Activated CD4-positive, alpha-beta memory T cell treated with anti-CD3 and anti-CD28 coated beads for 36 hours (primary cell): ENCODE results near the gene SGMS1. TPM values are rescaled to one million over a fixed set of nuclear protein-coding genes. Genes with fewer than 3 reads are reported as not detected.
"Not testable (repeated sequence)": the region's sequence is repeated elsewhere in the genome, so short reads cannot be mapped to it uniquely, and the experiment has no call there.

ENCODE experiments used
- CTCF ChIA-PET: fragments of 350-600 bp; sonication (Branson Sonifier 250); formaldehyde crosslinking; loops from one replicate; lab custom pipeline; 2021; ENCODE audit warnings: antibody characterized with exemption, inconsistent platforms; lab: Charles Lee
- POLR2A ChIA-PET: fragments of 350-600 bp; sonication (Branson Sonifier 250); formaldehyde crosslinking; loops from one replicate; lab custom pipeline; 2021; ENCODE audit warnings: antibody characterized with exemption; lab: Charles Lee
- DNase-seq: peaks from one replicate; pipeline ENCODE4 v3.0.0-alpha.2; 2020
- H3K27ac Mint-ChIP-seq: one replicate; pipeline ENCODE4 v1.8.0; 2021; ENCODE audit warnings: mixed read lengths
- H3K27me3 Mint-ChIP-seq: one replicate; pipeline ENCODE4 v1.8.0; 2021; ENCODE audit warnings: mixed read lengths
- H3K36me3 Mint-ChIP-seq: one replicate; pipeline ENCODE4 v1.8.0; 2021; ENCODE audit warnings: mixed read lengths
- H3K4me1 Mint-ChIP-seq: one replicate; pipeline ENCODE4 v1.8.0; 2021; ENCODE audit warnings: low read depth, mixed read lengths
- H3K4me3 Mint-ChIP-seq: one replicate; pipeline ENCODE4 v1.8.0; 2021; ENCODE audit warnings: mild to moderate bottlenecking, mixed read lengths
- H3K9me3 Mint-ChIP-seq: one replicate; pipeline ENCODE4 v1.8.0; 2021; ENCODE audit warnings: mixed read lengths
- intact Hi-C: fragments of 100-400 bp; cut with micrococcal nuclease; formaldehyde crosslinking; loops from one replicate; pipeline ENCODE4 v1.15.1; 2023
- total RNA-seq, 2 experiments: library from RNA; stranded (reverse); gene quantifications; one replicate each; pipeline ENCODE4 v1.2.3, GENCODE V29; 2021

Gene SGMS1
- 1 to 10 TPM; 6.8 to 7.2 TPM for total RNA-seq

GRCh38 chr10:50623663-50624412 is at the start of gene SGMS1:
TSS of gene SGMS1 (minus strand) at chr10:50623956. CDS start at chr10:50344114, 279,842 bp downstream.
- Mint-ChIP-seq H3K27ac (peak within 1 kb of the TSS; percentile 94), H3K4me1 (peaks cover 37% of the 10 kb centered on the region), H3K9me3 (no peaks in the 10 kb centered on the region), H3K4me3 (peak within 1 kb of the TSS; percentile 81), H3K36me3 (peaks cover 3% of the 10 kb centered on the region), H3K27me3 (peaks cover 1% of the 10 kb centered on the region)
- intact Hi-C loops = loop anchor here (1.0 to 5.0 kb wide), 8 partner anchors 29 to 1087 kb away; partner anchors contain the start of genes CSTF2T and ERCC6
- DNase-seq = peak; percentile 83
- ChIA-PET POLR2A (interaction anchor here (1.0 to 2.8 kb wide), 7 partner anchors 11 to 227 kb away, joined by 3 to 19 read pairs (median 5); no protein-coding TSS in a partner anchor), CTCF (interaction anchor here (0.8 to 2.3 kb wide), 4 partner anchors 13 to 116 kb away, joined by 3 to 11 read pairs (median 3); partner anchors contain the start of gene ASAH2B)

- intact Hi-C loops = loop anchor here (1.0 kb wide), 1 partner anchor 36 kb away; no protein-coding TSS in a partner anchor
- peak; percentile 23 for DNase-seq
- H3K4me3 Mint-ChIP-seq, H3K36me3 Mint-ChIP-seq, POLR2A ChIA-PET, H3K9me3 Mint-ChIP-seq, CTCF ChIA-PET, H3K27me3 Mint-ChIP-seq: not testable (repeated sequence)
- Mint-ChIP-seq H3K27ac (peak overlapping the region; percentile 34), H3K4me1 (peaks cover 15% of the 10 kb centered on the region)
Measured at GRCh38 chr10:50672152-50672551, 48.4 kb upstream of the SGMS1 start.

GRCh38 chr10:50671645-50672044 is 47.9 kb upstream of the SGMS1 start:
- H3K27me3 Mint-ChIP-seq, POLR2A ChIA-PET, H3K36me3 Mint-ChIP-seq, H3K4me3 Mint-ChIP-seq, CTCF ChIA-PET, DNase-seq, H3K9me3 Mint-ChIP-seq: not testable (repeated sequence)
- Mint-ChIP-seq H3K27ac (peak overlapping the region; percentile 34), H3K4me1 (peaks cover 15% of the 10 kb centered on the region)
- intact Hi-C loops = loop anchor here (1.0 kb wide), 1 partner anchor 35 kb away; no protein-coding TSS in a partner anchor

GRCh38 chr10:50669957-50670356 is 46.2 kb upstream of the SGMS1 start:
- DNase-seq, H3K27ac Mint-ChIP-seq, H3K36me3 Mint-ChIP-seq, H3K9me3 Mint-ChIP-seq, intact Hi-C loops, POLR2A ChIA-PET, H3K27me3 Mint-ChIP-seq, H3K4me3 Mint-ChIP-seq, CTCF ChIA-PET: not testable (repeated sequence)
- H3K4me1 Mint-ChIP-seq = peaks cover 15% of the 10 kb centered on the region

GRCh38 chr10:50667353-50667752 is 43.6 kb upstream of the SGMS1 start:
- POLR2A ChIA-PET, H3K27me3 Mint-ChIP-seq, H3K36me3 Mint-ChIP-seq, H3K9me3 Mint-ChIP-seq, DNase-seq, CTCF ChIA-PET, intact Hi-C loops, H3K4me3 Mint-ChIP-seq, H3K27ac Mint-ChIP-seq: not testable (repeated sequence)
- peaks cover 14% of the 10 kb centered on the region for H3K4me1 Mint-ChIP-seq

GRCh38 chr10:50662420-50662819 is 38.7 kb upstream of the SGMS1 start:
- not testable (repeated sequence) for H3K4me3 Mint-ChIP-seq

GRCh38 chr10:50661563-50661962 is 37.8 kb upstream of the SGMS1 start:
- H3K9me3 Mint-ChIP-seq, H3K4me3 Mint-ChIP-seq, H3K27me3 Mint-ChIP-seq, DNase-seq, H3K36me3 Mint-ChIP-seq, POLR2A ChIA-PET, CTCF ChIA-PET, intact Hi-C loops, H3K27ac Mint-ChIP-seq, H3K4me1 Mint-ChIP-seq: not testable (repeated sequence)

More at GRCh38 chr10:50662420-50662819, 38.7 kb upstream of the SGMS1 start:
- H3K9me3 Mint-ChIP-seq, intact Hi-C loops, POLR2A ChIA-PET, H3K4me1 Mint-ChIP-seq, H3K27me3 Mint-ChIP-seq, H3K36me3 Mint-ChIP-seq, CTCF ChIA-PET, DNase-seq, H3K27ac Mint-ChIP-seq: not testable (repeated sequence)

GRCh38 chr10:50659865-50660730 is 36.3 kb upstream of the SGMS1 start:
- H3K9me3 Mint-ChIP-seq, H3K4me3 Mint-ChIP-seq, CTCF ChIA-PET, H3K27me3 Mint-ChIP-seq, intact Hi-C loops, POLR2A ChIA-PET, H3K27ac Mint-ChIP-seq, H3K36me3 Mint-ChIP-seq, H3K4me1 Mint-ChIP-seq: not testable (repeated sequence)
- DNase-seq = peak; percentile 20

GRCh38 chr10:50659016-50659864 is 35.5 kb upstream of the SGMS1 start:
- H3K36me3 Mint-ChIP-seq, H3K4me1 Mint-ChIP-seq, H3K9me3 Mint-ChIP-seq, POLR2A ChIA-PET, intact Hi-C loops, H3K4me3 Mint-ChIP-seq, H3K27me3 Mint-ChIP-seq, H3K27ac Mint-ChIP-seq, CTCF ChIA-PET, DNase-seq: not testable (repeated sequence)

GRCh38 chr10:50658165-50658564 is 34.4 kb upstream of the SGMS1 start:
- ChIA-PET CTCF (no interaction called here), POLR2A (no interaction called here)
- DNase-seq = no peak
- no peaks in the 10 kb centered on the region for H3K36me3 Mint-ChIP-seq
- no peaks in the 10 kb centered on the region for H3K27me3 Mint-ChIP-seq
- H3K9me3 Mint-ChIP-seq = no peaks in the 10 kb centered on the region
- intact Hi-C loops = no loop called here
- no peak overlapping the region for H3K27ac Mint-ChIP-seq
- peaks cover 8% of the 10 kb centered on the region for H3K4me1 Mint-ChIP-seq
- H3K4me3 Mint-ChIP-seq = no peak overlapping the region

- Mint-ChIP-seq H3K27me3 (no peaks in the 10 kb centered on the region), H3K36me3 (no peaks in the 10 kb centered on the region), H3K4me3 (no peak overlapping the region), H3K9me3 (no peaks in the 10 kb centered on the region), H3K4me1 (peaks cover 12% of the 10 kb centered on the region), H3K27ac (no peak overlapping the region)
- CTCF ChIA-PET = interaction anchor here (0.9 to 2.0 kb wide), 5 partner anchors 88 to 286 kb away, joined by 3 to 8 read pairs (median 3); no protein-coding TSS in a partner anchor
- POLR2A ChIA-PET = no interaction called here
- intact Hi-C loops = loop anchor here (1.0 to 2.0 kb wide), 2 partner anchors 29 to 92 kb away; no protein-coding TSS in a partner anchor
- no peak for DNase-seq
Measured at GRCh38 chr10:50653758-50654157, 30.0 kb upstream of the SGMS1 start.
